ENCODE measurements around the gene NRIP1.
"Not testable (repeated sequence)": the region's sequence is repeated elsewhere in the genome, so short reads cannot be mapped to it uniquely, and the experiment has no call there.

Gene NRIP1

GRCh38 chr21:14947613-14948160, 117.1 kb downstream of the NRIP1 start:
- no peak for DNase-seq

GRCh38 chr21:14945176-14945575, 119.6 kb downstream of the NRIP1 start:
- no peak for DNase-seq
- intact Hi-C loops (cut with DNase I) = no loop called here

More at GRCh38 chr21:14947613-14948160, 117.1 kb downstream of the NRIP1 start:
- intact Hi-C loops (cut with DNase I) = no loop called here

- intact Hi-C loops (cut with DNase I) = no loop called here
- DNase-seq = no peak
Measured at GRCh38 chr21:14943616-14944015, 121.2 kb downstream of the NRIP1 start.

- DNase-seq = no peak
- intact Hi-C loops (cut with DNase I) = no loop called here
Measured at GRCh38 chr21:14942801-14943490, 121.9 kb downstream of the NRIP1 start.

GRCh38 chr21:14927324-14927723, 137.5 kb downstream of the NRIP1 start:
- intact Hi-C loops (cut with DNase I) = not testable (repeated sequence)

GRCh38 chr21:14926186-14926585, 138.6 kb downstream of the NRIP1 start:
- DNase-seq = no peak
- intact Hi-C loops (cut with DNase I) = no loop called here

More at GRCh38 chr21:14927324-14927723, 137.5 kb downstream of the NRIP1 start:
- not testable (repeated sequence) for DNase-seq

- intact Hi-C loops (cut with DNase I) = no loop called here
- no peak for DNase-seq
Measured at GRCh38 chr21:14923468-14923867, 141.3 kb downstream of the NRIP1 start.

GRCh38 chr21:14922980-14923379, 141.8 kb downstream of the NRIP1 start:
- intact Hi-C loops (cut with DNase I) = no loop called here
- DNase-seq = no peak

GRCh38 chr21:14918527-14918926, 146.3 kb downstream of the NRIP1 start:
- DNase-seq = no peak
- intact Hi-C loops (cut with DNase I) = no loop called here

GRCh38 chr21:14917762-14918161, 147.0 kb downstream of the NRIP1 start:
- no peak for DNase-seq
- intact Hi-C loops (cut with DNase I) = no loop called here

- no peak for DNase-seq
Measured at GRCh38 chr21:14916676-14917141, 148.1 kb downstream of the NRIP1 start.

GRCh38 chr21:14913638-14914037, 151.2 kb downstream of the NRIP1 start:
- intact Hi-C loops (cut with DNase I) = no loop called here
- DNase-seq = no peak

More at GRCh38 chr21:14916676-14917141, 148.1 kb downstream of the NRIP1 start:
- intact Hi-C loops (cut with DNase I) = no loop called here

- intact Hi-C loops (cut with DNase I) = no loop called here
- no peak for DNase-seq
Measured at GRCh38 chr21:14911351-14911750, 153.4 kb downstream of the NRIP1 start.

All from posterior cingulate gyrus (tissue), 11 donors.